Measurements from ENCODE around the gene DMBX1. TPM values are rescaled to one million over a fixed set of nuclear protein-coding genes. Genes with fewer than 3 reads are reported as not detected.

DMBX1 gene
- total and polyA plus RNA-seq, 2 of the 4 experiments (the other 2 are of a cell fraction): not detected

DNA sequence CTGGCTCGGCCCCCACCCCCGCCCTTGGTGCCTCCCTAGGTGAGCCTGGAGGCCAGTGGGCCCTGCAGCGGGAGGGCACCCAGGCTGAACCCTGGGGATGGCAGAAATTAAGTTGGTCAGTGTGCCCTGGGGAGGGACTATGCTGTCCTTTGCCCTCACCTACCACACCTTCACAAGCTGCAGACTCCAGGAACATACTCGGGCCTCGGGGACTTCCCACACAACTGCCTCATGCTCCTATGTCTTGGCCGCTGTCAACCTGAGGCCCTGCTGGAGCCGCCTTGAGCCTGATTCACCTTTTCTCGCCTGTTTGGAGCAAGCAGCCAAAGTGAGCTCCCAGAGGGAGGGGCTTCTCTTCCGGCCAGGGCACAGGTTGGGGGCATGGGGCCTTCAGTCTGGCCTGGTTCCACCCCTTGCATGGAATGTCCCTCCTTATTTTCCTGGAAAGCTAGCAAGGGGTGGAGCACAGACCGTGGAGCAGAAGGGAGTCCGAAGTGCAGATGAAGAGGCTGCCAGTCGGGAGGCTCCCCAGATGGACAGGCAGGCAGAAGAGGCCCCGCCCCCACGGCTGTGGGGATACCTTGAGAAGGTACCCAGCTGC, 37.2 kb downstream of the DMBX1 start:
- Histone ChIP-seq H4K5ac (ENCODE audit: low read depth, low read length) (no peak overlapping the region), H4K91ac (ENCODE audit: insufficient read depth, low read depth, low read length) (no peak overlapping the region), H3K4ac (ENCODE audit: low read depth, low read length) (no peak overlapping the region), H3K18ac (ENCODE audit: low read depth, low read length) (no peak overlapping the region), H2BK20ac (ENCODE audit: low read depth, low read length) (no peak overlapping the region), H3K27ac (ENCODE audit: insufficient read depth, low read length) (no peak overlapping the region), H3K4me1 (ENCODE audit: control insufficient read depth, insufficient read depth, low read length) (peaks cover 7% of the 10 kb centered on the region; the same call in 1 of the 2 replicates), H4K8ac (ENCODE audit: low read depth in 2 of 2, low read length in 2 of 2) (no peak overlapping the region), H3K23ac (ENCODE audit: low read depth, low read length) (no peak overlapping the region), H4K20me1 (ENCODE audit: insufficient read depth, low read length) (no peaks in the 10 kb centered on the region), H3K9me1 (ENCODE audit: insufficient read depth, low read length) (peaks cover 3% of the 10 kb centered on the region), H2BK120ac (ENCODE audit: low read depth, low read length) (no peak overlapping the region), H3K14ac (replicated peaks; ENCODE audit: low read depth, low read length) (no peak overlapping the region), H3K4me2 (ENCODE audit: low read depth, low read length) (no peak overlapping the region), H3K56ac (ENCODE audit: extremely low read depth, insufficient read depth, low read length) (no peak overlapping the region), H3K9ac (ENCODE audit: low read depth, low read length) (no peak overlapping the region), H2AK9ac (replicated peaks; ENCODE audit: low read depth, low read length, poor library complexity) (peak overlapping the region; percentile 23), H2AFZ (replicated peaks; ENCODE audit: low read length, poor library complexity) (no peak overlapping the region), H3K9me3 (ENCODE audit: control insufficient read depth, insufficient read depth, low read length) (no peaks in the 10 kb centered on the region), H2BK5ac (ENCODE audit: low read depth, low read length, poor library complexity, severe bottlenecking) (no peak overlapping the region), H3K27me3 (ENCODE audit: control insufficient read depth, insufficient read depth, low read length) (peaks cover 51% of the 10 kb centered on the region), H3K79me1 (ENCODE audit: low read depth in 1 of 2, low read length in 2 of 2) (no peaks in the 10 kb centered on the region), H3K4me3 (ENCODE audit: insufficient read depth, low read depth, low read length) (no peak overlapping the region), H3K36me3 (ENCODE audit: control insufficient read depth, insufficient read depth, low read length) (no peaks in the 10 kb centered on the region), H2AK5ac (ENCODE audit: low read depth, low read length) (no peak overlapping the region), H2BK15ac (ENCODE audit: low read depth, low read length) (no peak overlapping the region)
- dilution Hi-C loops (cut with HindIII; ENCODE audit: low sequenced_read_pairs, unreplicated experiment) (no loop called here), intact Hi-C loops (cut with micrococcal nuclease) (no loop called here), in situ Hi-C loops (cut with MboI; ENCODE audit: low sequenced_read_pairs) (loop anchor here (5.0 kb wide), 3 partner anchors 49 to 119 kb away; no protein-coding TSS in a partner anchor)
- CTCF ChIA-PET: interaction anchor here (0.6 to 2.2 kb wide), 4 partner anchors 49 to 88 kb away, joined by 3 to 12 read pairs (median 4); no protein-coding TSS in a partner anchor
- ATAC-seq (ENCODE audit: low read depth) (no peak), DNase-seq (no peak)
- WGBS, 2 experiments (ENCODE audit: extremely low coverage in 2 of 2, insufficient read length in 1 of 2): 43% methylated on average over 3 of the region's 14 CpGs; no CpG with 5 or more reads in 1 of the 2 experiments
- POLR2A ChIA-PET (ENCODE audit: unreplicated experiment): no interaction called here
- BruUV-seq (replicated peaks): no TSS peak
- TF ChIP-seq RCOR1 (IDR thresholded peaks at IDR 0.05; ENCODE audit: insufficient replicate concordance, low read length) (no peak), MAZ (IDR thresholded peaks at IDR 0.05; ENCODE audit: borderline replicate concordance, low read depth, low read length) (no peak), RFX5 (IDR thresholded peaks at IDR 0.05; ENCODE audit: low read depth, low read length) (no peak), NFE2L2 (IDR thresholded peaks at IDR 0.05; ENCODE audit: low read depth, low read length) (no peak), CEBPB (IDR thresholded peaks at IDR 0.05; ENCODE audit: low read depth, low read length) (no peak), SMC3 (IDR thresholded peaks at IDR 0.05; ENCODE audit: low read depth, low read length) (no peak), MXI1 (IDR thresholded peaks at IDR 0.05; ENCODE audit: borderline replicate concordance, low read depth, low read length) (no peak), RAD21 (IDR thresholded peaks at IDR 0.05; ENCODE audit: low read length) (no peak), FOS (IDR thresholded peaks at IDR 0.05; ENCODE audit: low read depth, low read length) (no peak), BHLHE40 (IDR thresholded peaks at IDR 0.05; ENCODE audit: low read depth, low read length) (no peak)
- TF ChIP-seq, protein P1, sequence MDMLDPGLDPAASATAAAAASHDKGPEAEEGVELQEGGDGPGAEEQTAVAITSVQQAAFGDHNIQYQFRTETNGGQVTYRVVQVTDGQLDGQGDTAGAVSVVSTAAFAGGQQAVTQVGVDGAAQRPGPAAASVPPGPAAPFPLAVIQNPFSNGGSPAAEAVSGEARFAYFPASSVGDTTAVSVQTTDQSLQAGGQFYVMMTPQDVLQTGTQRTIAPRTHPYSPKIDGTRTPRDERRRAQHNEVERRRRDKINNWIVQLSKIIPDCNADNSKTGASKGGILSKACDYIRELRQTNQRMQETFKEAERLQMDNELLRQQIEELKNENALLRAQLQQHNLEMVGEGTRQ (IDR thresholded peaks at IDR 0.05; ENCODE audit: low read depth, low read length): no peak
- TF ChIP-seq, protein P2, sequence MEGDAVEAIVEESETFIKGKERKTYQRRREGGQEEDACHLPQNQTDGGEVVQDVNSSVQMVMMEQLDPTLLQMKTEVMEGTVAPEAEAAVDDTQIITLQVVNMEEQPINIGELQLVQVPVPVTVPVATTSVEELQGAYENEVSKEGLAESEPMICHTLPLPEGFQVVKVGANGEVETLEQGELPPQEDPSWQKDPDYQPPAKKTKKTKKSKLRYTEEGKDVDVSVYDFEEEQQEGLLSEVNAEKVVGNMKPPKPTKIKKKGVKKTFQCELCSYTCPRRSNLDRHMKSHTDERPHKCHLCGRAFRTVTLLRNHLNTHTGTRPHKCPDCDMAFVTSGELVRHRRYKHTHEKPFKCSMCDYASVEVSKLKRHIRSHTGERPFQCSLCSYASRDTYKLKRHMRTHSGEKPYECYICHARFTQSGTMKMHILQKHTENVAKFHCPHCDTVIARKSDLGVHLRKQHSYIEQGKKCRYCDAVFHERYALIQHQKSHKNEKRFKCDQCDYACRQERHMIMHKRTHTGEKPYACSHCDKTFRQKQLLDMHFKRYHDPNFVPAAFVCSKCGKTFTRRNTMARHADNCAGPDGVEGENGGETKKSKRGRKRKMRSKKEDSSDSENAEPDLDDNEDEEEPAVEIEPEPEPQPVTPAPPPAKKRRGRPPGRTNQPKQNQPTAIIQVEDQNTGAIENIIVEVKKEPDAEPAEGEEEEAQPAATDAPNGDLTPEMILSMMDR (conservative IDR thresholded peaks at IDR 0.05; ENCODE audit: low read depth, low read length): no peak
- TF ChIP-seq, protein P3, sequence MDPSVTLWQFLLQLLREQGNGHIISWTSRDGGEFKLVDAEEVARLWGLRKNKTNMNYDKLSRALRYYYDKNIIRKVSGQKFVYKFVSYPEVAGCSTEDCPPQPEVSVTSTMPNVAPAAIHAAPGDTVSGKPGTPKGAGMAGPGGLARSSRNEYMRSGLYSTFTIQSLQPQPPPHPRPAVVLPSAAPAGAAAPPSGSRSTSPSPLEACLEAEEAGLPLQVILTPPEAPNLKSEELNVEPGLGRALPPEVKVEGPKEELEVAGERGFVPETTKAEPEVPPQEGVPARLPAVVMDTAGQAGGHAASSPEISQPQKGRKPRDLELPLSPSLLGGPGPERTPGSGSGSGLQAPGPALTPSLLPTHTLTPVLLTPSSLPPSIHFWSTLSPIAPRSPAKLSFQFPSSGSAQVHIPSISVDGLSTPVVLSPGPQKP (IDR thresholded peaks at IDR 0.05; ENCODE audit: borderline replicate concordance, low read depth, low read length): no peak
